Prostate gland (tissue), 2 donors: ENCODE data around the gene CHD8.

Experiments
- POLR2A ChIP-seq: fragments of 450-650 bp; IDR thresholded peaks from one replicate; pipeline ENCODE4 v1.6.1; 2016; ENCODE audit warnings: antibody characterized with exemption, mild to moderate bottlenecking
- TF ChIP-seq, protein P1 (sequence below), 4 experiments: fragments of 200-600 bp in 2 of 4; fragments of 450-650 bp in 2 of 4; sonication (generic) in 2 of 4; IDR thresholded peaks; 1 replicate in 3 of 4; 2 replicates in 1 of 4; pipeline ENCODE4 v1.5.1; 2016 to 2019; ENCODE audit warnings: antibody characterized with exemption in 4 of 4, mild to moderate bottlenecking in 2 of 4, moderate library complexity in 2 of 4

DNA sequence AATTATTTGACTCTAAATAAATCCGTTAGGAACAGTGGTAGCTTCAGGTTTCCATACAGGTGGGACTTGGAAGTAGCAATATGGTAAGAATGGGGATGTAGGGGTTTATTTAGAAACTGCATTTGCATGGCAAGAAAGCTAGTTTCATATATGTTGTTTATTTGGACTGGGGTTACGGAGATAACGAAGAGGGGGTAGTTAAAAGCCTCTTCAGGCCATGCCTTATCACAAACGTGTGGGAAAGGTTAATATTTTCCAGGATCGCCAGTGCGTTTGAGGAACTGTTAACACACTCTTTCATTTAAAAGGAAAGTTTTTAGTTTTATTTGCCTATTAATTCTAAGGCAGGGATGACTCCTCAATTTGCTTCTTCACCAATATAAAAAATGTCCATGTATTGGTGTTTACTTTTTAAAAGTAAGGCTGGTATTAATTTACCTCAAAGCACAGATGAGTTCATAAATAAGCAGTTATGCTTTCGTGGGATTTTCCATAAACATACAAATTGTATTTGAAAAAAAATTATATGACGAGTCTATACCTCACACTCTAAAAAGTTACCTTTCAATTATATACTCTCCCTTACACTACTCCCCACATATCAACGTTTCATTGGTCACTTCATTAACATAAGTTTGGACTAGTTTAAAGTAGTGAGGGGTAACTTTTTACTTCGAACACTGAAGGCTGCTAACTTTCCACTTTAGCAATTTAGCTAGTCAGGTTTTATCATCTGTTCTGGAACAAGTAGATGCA, 20.0 kb upstream of the CHD8 start:
- TF ChIP-seq, protein P1, sequence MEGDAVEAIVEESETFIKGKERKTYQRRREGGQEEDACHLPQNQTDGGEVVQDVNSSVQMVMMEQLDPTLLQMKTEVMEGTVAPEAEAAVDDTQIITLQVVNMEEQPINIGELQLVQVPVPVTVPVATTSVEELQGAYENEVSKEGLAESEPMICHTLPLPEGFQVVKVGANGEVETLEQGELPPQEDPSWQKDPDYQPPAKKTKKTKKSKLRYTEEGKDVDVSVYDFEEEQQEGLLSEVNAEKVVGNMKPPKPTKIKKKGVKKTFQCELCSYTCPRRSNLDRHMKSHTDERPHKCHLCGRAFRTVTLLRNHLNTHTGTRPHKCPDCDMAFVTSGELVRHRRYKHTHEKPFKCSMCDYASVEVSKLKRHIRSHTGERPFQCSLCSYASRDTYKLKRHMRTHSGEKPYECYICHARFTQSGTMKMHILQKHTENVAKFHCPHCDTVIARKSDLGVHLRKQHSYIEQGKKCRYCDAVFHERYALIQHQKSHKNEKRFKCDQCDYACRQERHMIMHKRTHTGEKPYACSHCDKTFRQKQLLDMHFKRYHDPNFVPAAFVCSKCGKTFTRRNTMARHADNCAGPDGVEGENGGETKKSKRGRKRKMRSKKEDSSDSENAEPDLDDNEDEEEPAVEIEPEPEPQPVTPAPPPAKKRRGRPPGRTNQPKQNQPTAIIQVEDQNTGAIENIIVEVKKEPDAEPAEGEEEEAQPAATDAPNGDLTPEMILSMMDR (IDR thresholded peaks at IDR 0.05), result no peak
- no peak for TF ChIP-seq POLR2A
